HG03457 (cell line): ENCODE measurements around the gene PRAMEF27.
"Not testable (repeated sequence)": the region's sequence is repeated elsewhere in the genome, so short reads cannot be mapped to it uniquely, and the experiment has no call there.

Experiments used
- ATAC-seq: cut with Tn5 transposase; IDR thresholded peaks from one replicate; pipeline ENCODE4 v1.9.1; 2021; ENCODE audit warnings: moderate number of reproducible peaks; ENCODE audit not compliant: unreplicated experiment

PRAMEF27 gene

GRCh38 chr1:13056475-13056874 lies at the start of gene PRAMEF27:
PRAMEF27 (minus strand) TSS chr1:13056575; CDS start chr1:13053659, 2,916 bp downstream.
- not testable (repeated sequence) for ATAC-seq

DNA sequence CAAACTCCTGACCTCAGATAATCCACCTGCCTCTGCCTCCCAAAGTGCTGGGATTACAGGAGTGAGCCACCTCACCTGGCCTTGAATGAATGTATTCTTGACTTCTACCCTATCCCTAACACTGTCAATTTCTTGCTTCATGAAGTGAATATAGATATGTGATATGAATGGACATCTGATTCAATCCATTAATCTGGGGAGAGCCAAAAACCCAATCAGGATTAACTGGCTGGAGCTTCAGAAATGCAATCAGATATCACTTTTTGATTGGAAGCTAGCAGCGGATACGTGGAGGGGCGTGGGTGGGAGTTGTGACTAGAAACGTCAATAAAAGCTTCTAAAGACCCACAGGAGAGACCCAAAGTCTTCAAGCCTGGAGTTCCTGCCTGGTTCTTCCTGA lies 14.1 kb upstream of the PRAMEF27 start, which contains the start of gene PRAMEF25:
TSS of gene PRAMEF25 (plus strand) at position 301 of the 400 bp plus-strand sequence. CDS start 2,920 bp downstream, outside the sequence.
- ATAC-seq: not testable (repeated sequence)

GRCh38 chr1:13019846-13020245 lies 36.5 kb downstream of the PRAMEF27 start:
- ATAC-seq: not testable (repeated sequence)

DNA sequence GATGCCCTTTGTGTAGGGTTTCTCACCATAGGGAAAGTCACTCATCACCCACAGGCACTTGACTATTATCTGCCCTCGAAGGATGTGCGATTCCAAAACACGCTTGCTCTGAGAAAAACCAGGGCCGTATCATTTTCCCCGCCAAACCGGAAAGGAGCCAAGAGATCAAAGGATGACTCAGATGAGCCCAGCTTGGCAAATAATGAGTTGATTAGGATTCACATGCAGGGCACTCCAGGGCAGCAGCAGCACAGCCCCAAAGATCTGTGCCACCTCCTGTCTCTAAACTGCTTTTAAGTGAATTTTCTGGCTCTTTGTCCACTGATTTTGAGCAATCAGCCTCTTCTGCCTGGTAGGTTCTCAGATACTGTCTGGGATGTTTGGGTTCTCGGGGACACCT lies 44.4 kb downstream of the PRAMEF27 start:
- not testable (repeated sequence) for ATAC-seq

- not testable (repeated sequence) for ATAC-seq
These were observed 47.0 kb downstream of the PRAMEF27 start for GRCh38 chr1:13009348-13009747.

- ATAC-seq: not testable (repeated sequence)
These were observed 50.6 kb downstream of the PRAMEF27 start for GRCh38 chr1:13005732-13006131.
